H1 (cell line): ENCODE data around the gene TUBGCP6. TPM values are rescaled to one million over a fixed set of nuclear protein-coding genes. Genes with fewer than 3 reads are reported as not detected.

Source experiments
- TEAD4 ChIP-seq: IDR thresholded peaks from 2 replicates; pipeline ENCODE4 v1.6.1; 2012; ENCODE audit warnings: low read depth, low read length, inconsistent platforms, mixed read lengths
- ZNF274 ChIP-seq: IDR thresholded peaks from 2 replicates; pipeline ENCODE4 v1.7.0; 2012; ENCODE audit warnings: low read length, borderline replicate concordance; ENCODE audit errors: extremely low read depth
- polyA plus RNA-seq, 7 experiments: library from polyadenylated mRNA; depleted of rRNA in 3 of 7; stranded (reverse) in 5 of 7; unstranded in 2 of 7; fragments of >200 nt in 5 of 7; fragments of 200-250 nt in 2 of 7; gene quantifications; 1 replicate in 5 of 7; 2 replicates in 1 of 7; 4 replicates in 1 of 7; pipeline versions ENCODE4 v1.2.1 to v1.2.3, GENCODE V29; 2011 to 2013; ENCODE audit warnings: missing spikeins in 2 of 7, mixed read lengths in 2 of 7
- total RNA-seq: library from RNA; stranded (reverse); fragmentation: NEBNext Ultra II Directional; extraction: Animal tissue kit (Norgen Biotek cat#: 25700); gene quantifications from 2 replicates; pipeline ENCODE4 v1.2.1, GENCODE V29; 2021

TUBGCP6 gene
- total and polyA plus RNA-seq, 2 of the 8 experiments (the other 6 are each of a cell fraction or from before 2014, with no cell fraction given), result 24.2 to 24.7 TPM

DNA sequence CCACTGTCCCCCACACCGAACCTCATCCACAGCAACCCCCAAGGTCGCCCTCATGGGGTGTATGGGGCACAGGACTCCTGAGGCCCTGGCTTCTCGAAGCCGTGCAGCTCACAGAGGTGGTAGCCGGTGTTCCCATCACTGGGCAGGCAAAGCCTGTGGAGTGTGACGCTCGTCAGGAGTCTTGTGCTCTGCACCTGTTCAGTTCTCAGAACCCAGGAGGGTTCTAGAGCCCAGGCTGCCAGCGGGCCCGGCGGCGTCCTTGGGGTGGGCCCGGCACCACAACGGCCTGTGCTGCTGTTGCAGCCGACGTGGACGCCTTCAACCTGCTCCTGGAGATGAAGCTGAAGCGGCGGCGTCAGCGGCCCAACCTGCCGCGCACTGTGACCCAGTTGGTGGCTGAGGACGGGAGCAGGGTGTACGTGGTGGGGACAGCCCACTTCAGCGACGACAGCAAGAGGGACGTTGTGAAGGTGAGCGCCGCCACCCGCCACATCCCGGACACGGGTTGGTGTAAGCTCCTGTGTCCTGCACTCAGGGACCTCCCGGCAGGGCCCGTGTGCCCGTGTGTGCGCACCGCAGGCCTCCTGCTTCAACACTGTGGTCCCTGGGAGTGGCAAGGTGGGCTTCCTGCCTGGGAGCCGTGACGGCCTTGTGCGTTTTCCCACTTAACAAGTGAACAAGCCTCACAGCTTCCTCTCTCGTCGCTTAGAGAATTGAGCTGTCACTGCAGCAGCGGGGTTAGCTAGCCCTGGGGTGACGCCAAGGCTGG lies 50.6 kb downstream of the TUBGCP6 start (continued):
- no peak for TF ChIP-seq ZNF274
- TF ChIP-seq TEAD4, result no peak
